Kidney (tissue), 22 donors: ENCODE results near the gene DPYSL4. TPM values are rescaled to one million over a fixed set of nuclear protein-coding genes. Genes with fewer than 3 reads are reported as not detected.

Experiments
- DNase-seq, 5 donors: peaks; one replicate each; pipeline ENCODE4 v3.0.0-alpha.2; 2013 to 2020
- FAIRE-seq: peaks from 2 replicates; lab custom pipeline; 2012; peaks lifted over from hg19 to GRCh38; lab: Jason Lieb, UNC
- H3K27ac ChIP-seq, 2 donors: one replicate each; pipeline ENCODE4 v1.7.0; 2013; ENCODE audit warnings: low read depth in 2 of 2, low read length in 2 of 2, inconsistent platforms in 1 of 2
- H3K27me3 ChIP-seq: one replicate; pipeline ENCODE4 v1.7.1; 2013; ENCODE audit warnings: low read length, inconsistent platforms; ENCODE audit not compliant: control insufficient read depth, insufficient read depth
- H3K36me3 ChIP-seq, 3 donors: one replicate each; pipeline versions ENCODE4 v1.7.0 to v1.7.1; 2013; ENCODE audit warnings: low read length in 3 of 3, control low read depth in 1 of 3, inconsistent platforms in 1 of 3; ENCODE audit not compliant: insufficient read depth in 3 of 3, control insufficient read depth in 2 of 3
- H3K4me1 ChIP-seq, 3 donors: one replicate each; pipeline versions ENCODE4 v1.7.0 to v1.7.1; 2013; ENCODE audit warnings: low read length in 3 of 3, inconsistent platforms in 1 of 3, low read depth in 1 of 3; ENCODE audit not compliant: control insufficient read depth in 2 of 3, insufficient read depth in 2 of 3
- H3K4me3 ChIP-seq, 3 donors: one replicate each; pipeline versions ENCODE4 v1.7.0 to v1.8.1; 2013; ENCODE audit warnings: low read length in 3 of 3, control low read depth in 1 of 3, inconsistent platforms in 1 of 3
- H3K9ac ChIP-seq, 3 donors: one replicate each; pipeline versions ENCODE4 v1.7.0 to v1.7.1; 2013; ENCODE audit warnings: low read length in 3 of 3, control low read depth in 1 of 3, inconsistent platforms in 1 of 3
- H3K9me3 ChIP-seq, 3 donors: one replicate each; pipeline versions ENCODE4 v1.7.0 to v1.7.1; 2013; ENCODE audit warnings: low read length in 3 of 3, control low read depth in 1 of 3, inconsistent platforms in 1 of 3; ENCODE audit not compliant: control insufficient read depth in 2 of 3, insufficient read depth in 1 of 3
- intact Hi-C: fragments of 100-400 bp; cut with DNase I; formaldehyde crosslinking; loops from one replicate; pipeline ENCODE4 v1.11.1; 2022
- long read RNA-seq, 10 donors: library from polyadenylated mRNA in 1 of 10; unstranded in 1 of 10; transcript quantifications; one replicate each; pipeline ENCODE4 v2.0.0 and lab custom pipeline, GENCODE V29; 2021 to 2026
- polyA plus RNA-seq: library from polyadenylated mRNA; stranded (reverse); fragments of 350-450 nt; fragmentation: Illumina TruSeq; extraction: RNeasy Lipid Tissue Mini Kit (QIAGEN cat#74804); gene quantifications from one replicate; pipeline ENCODE4 v1.2.3, GENCODE V29; 2014; ENCODE audit warnings: low read depth, low replicate concordance; ENCODE audit not compliant: insufficient read depth
- total RNA-seq: library from RNA; stranded (reverse); fragmentation: NEBNext Ultra II Directional; extraction: Animal tissue kit (Norgen Biotek cat#: 25700); gene quantifications from one replicate; pipeline ENCODE4 v1.2.1, GENCODE V29; 2021
- TF ChIP-seq, protein P1 (sequence below): IDR thresholded peaks from 3 replicates; pipeline ENCODE4 v1.5.1; 2012; ENCODE audit warnings: mild to moderate bottlenecking, moderate library complexity, borderline replicate concordance; ENCODE audit not compliant: insufficient read depth; ENCODE audit errors: extremely low read depth
- donor health status: control.
- donor health status: control.
- donor health status: control.
- donor health status: control.
- donor health status: control.
- donor health status: DM: yes; HTN: yes; CAD: no.
- donor health status: Normal renal cell carcinoma (clear cell type).

The DPYSL4 gene
- total RNA-seq (0.60 TPM), polyA plus RNA-seq (not detected)
- long read RNA-seq, donor 1, transcript DPYSL4-201 (14 exons, 2,729 nt), result major isoform, 5 of 6 reads
- long read RNA-seq, donor 1, partial matches to known transcripts, result 0 of 6 reads
- long read RNA-seq, donor 1, other reads (novel, unspliced or antisense), result 0 of 6 reads
- long read RNA-seq, donor 2, result 0 reads
- long read RNA-seq, donor 3, partial matches to known transcripts, result 0 of 1 reads
- long read RNA-seq, donor 3, other reads (novel, unspliced or antisense), result 0 of 1 reads
- long read RNA-seq, donor 4, partial matches to known transcripts, result 0 of 1 reads
- long read RNA-seq, donor 4, other reads (novel, unspliced or antisense), result 0 of 1 reads
- long read RNA-seq, donor 5, result 0 reads
- long read RNA-seq, donor 6, result 0 reads
- long read RNA-seq, donor 7, partial matches to known transcripts, result 1 of 1 reads
- long read RNA-seq, donor 7, other reads (novel, unspliced or antisense), result 0 of 1 reads
- long read RNA-seq, donor 8, partial matches to known transcripts, result 0 of 5 reads
- long read RNA-seq, donor 8, other reads (novel, unspliced or antisense), result 0 of 5 reads
- long read RNA-seq, donor 9, partial matches to known transcripts, result 0 of 2 reads
- long read RNA-seq, donor 9, other reads (novel, unspliced or antisense), result 0 of 2 reads
- long read RNA-seq, donor 10, partial matches to known transcripts, result 0 of 3 reads
- long read RNA-seq, donor 10, other reads (novel, unspliced or antisense), result 0 of 3 reads

DNA sequence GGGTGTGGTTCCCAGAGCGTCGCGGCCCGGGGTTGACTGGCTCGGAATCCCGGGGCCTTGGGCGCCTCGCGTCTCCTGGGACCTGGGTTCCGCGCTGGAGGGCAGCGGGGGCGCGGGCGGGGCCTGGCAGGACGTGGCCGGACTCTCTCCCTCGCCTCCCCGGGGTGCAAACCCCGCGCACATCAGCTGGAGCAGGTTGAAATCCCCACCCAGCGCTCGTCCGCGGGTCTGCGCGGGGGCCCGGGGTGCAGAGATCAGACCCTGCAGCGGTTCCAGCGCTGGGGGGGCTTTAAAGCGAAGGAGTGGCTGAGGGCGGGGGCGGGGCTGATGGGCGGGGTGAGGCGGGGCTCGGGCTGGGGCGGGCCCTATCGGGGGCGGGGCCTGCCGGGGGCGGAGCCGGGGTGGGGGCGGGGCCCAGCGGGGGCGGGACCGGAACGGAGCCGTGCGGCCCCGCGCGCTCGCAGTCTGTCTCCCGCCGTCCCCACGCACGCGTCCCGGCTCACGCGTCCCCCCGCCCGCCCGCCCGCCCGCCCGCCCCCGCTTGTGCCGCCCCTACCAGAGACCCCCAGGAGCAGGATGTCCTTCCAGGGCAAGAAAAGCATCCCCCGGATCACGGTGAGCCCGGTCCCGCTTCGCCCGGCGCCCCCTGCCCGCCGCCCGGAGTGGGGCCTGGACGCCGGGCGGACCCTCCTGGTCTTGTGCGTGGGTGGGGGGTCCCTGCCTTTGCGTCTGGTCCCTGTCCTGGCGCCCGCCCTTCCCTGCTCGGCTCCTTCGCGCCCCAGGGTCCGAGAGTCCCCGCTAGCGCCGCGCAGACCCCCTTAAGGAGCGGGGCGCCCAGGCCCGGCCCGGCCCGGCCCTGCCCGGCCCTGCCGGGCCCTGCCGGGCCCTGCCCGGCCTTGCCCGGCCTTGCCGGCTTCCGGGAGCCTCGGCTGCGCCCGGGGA is at the start of gene DPYSL4:
DPYSL4 (plus strand) TSS at position 461 of the 942 bp plus-strand sequence; CDS start at position 577, 116 bp downstream.
- peaks cover 0 to 4% (median 0%) of the 10 kb centered on the region in 3 donors for H3K4me1 ChIP-seq
- TF ChIP-seq, protein P1, sequence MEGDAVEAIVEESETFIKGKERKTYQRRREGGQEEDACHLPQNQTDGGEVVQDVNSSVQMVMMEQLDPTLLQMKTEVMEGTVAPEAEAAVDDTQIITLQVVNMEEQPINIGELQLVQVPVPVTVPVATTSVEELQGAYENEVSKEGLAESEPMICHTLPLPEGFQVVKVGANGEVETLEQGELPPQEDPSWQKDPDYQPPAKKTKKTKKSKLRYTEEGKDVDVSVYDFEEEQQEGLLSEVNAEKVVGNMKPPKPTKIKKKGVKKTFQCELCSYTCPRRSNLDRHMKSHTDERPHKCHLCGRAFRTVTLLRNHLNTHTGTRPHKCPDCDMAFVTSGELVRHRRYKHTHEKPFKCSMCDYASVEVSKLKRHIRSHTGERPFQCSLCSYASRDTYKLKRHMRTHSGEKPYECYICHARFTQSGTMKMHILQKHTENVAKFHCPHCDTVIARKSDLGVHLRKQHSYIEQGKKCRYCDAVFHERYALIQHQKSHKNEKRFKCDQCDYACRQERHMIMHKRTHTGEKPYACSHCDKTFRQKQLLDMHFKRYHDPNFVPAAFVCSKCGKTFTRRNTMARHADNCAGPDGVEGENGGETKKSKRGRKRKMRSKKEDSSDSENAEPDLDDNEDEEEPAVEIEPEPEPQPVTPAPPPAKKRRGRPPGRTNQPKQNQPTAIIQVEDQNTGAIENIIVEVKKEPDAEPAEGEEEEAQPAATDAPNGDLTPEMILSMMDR, result no peak
- H3K9me3 ChIP-seq, result no peaks in the 10 kb centered on the region
- DNase-seq (peak in 4 of 5 donors; percentile 33 to 82 (median 62)), FAIRE-seq (no peak)
- no peaks in the 10 kb centered on the region for H3K36me3 ChIP-seq
- intact Hi-C loops, result no loop called here
- H3K27me3 ChIP-seq, result peaks cover 2% of the 10 kb centered on the region
- no peak within 1 kb of the TSS for H3K9ac ChIP-seq
- no peak within 1 kb of the TSS for H3K27ac ChIP-seq
- H3K4me3 ChIP-seq, result no peak within 1 kb of the TSS

DNA sequence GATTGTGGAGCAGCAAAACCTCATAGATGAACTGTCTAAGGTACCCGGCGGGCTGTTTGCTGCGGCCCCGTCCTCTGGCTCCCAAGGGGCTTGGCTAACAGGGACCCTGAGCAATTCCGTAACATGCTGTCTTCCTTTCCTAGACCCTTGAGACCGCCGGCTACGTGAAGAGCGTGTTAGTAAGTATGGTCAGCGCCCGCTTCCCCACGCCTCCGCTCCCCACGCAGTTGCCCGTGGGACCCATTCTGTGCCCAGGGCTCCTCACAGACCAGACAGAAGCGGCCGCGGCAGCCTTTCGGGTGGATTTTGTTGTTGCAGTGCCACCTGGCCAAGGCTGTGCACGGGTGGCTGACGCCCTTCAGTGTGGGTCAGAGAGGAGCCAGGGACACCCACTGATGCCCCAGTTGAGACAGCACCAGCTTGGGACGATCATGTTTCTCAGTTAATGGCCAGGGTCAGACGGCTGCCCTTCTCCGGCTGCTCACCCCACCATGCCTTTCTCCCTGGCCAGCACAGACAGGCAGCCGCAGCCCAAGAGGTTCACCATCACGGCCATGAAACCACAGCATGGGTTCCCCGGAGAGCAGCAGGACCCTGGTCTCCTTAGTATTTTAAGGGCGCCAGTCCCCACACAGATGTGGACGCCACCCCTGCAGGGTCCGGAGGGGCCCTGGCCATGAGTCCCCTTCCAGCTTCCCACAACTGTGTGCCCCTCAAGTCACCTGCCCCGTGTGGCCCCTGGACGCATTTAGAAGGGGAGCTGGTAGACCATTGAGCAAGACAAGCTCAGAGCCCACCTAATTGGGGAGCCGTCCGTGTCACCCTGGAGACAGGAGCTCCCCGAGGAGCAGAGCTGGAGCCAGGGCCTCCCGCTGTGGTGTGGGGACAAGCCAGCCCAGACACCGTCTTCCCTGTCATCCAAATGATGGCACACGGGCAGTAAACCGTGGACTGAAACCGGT is 49.4 kb upstream of the DPYSL4 start:
- intact Hi-C loops, result no loop called here
- Histone ChIP-seq H3K27ac (no peak overlapping the region), H3K27me3 (no peaks in the 10 kb centered on the region), H3K9ac (no peak overlapping the region), H3K4me3 (no peak overlapping the region), H3K36me3 (no peaks in the 10 kb centered on the region), H3K4me1 (no peaks in the 10 kb centered on the region), H3K9me3 (peaks cover 0 to 1% (median 0%) of the 10 kb centered on the region in 3 donors)
- FAIRE-seq (no peak), DNase-seq (peak in 4 of 5 donors; percentile 46 to 59 (median 50))
- TF ChIP-seq, protein P1, result no peak

DNA sequence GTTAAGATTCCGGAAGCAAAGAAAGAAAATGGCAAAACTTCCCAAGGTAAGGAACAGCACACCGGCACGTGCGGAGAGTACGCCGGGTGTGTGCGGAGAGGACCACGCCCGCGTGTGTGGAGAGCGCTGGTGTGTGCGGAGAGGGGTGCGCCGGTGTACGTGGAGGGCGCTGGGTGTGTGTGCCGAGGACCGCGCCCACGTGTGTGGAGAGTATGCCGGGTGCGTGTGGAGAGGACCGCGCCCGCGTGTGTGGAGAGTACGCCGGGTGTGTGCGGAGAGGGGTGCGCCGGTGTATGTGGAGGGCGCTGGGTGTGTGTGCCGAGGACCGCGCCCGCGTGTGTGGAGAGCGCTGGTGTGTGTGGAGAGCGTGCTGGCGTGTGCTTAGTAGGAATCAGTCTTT is 48.6 kb upstream of the DPYSL4 start:
- H3K4me1 ChIP-seq, result no peaks in the 10 kb centered on the region
- peak in 1 of 5 donors; percentile 56 for DNase-seq
- H3K4me3 ChIP-seq, result no peak overlapping the region
- H3K9ac ChIP-seq, result no peak overlapping the region
- no peak for FAIRE-seq
- TF ChIP-seq, protein P1, result no peak
- intact Hi-C loops, result no loop called here
- H3K36me3 ChIP-seq, result no peaks in the 10 kb centered on the region
- H3K9me3 ChIP-seq, result peaks cover 0 to 1% (median 0%) of the 10 kb centered on the region in 3 donors
- no peaks in the 10 kb centered on the region for H3K27me3 ChIP-seq
- H3K27ac ChIP-seq, result no peak overlapping the region
